SK-N-SH (cell line): Measurements from ENCODE around the gene TSFM. TPM values are rescaled to one million over a fixed set of nuclear protein-coding genes. Genes with fewer than 3 reads are reported as not detected.

ENCODE experiments used
- CTCF ChIA-PET: fragments of 300-600, 350-600 bp; formaldehyde crosslinking; extraction: SDS; loops from one replicate; lab custom pipeline; 2021; lab: Yijun Ruan, JAX
- POLR2A ChIA-PET: fragments of 350-600 bp; sonication (Branson Sonifier 250); formaldehyde crosslinking; extraction: SDS; loops from one replicate; lab custom pipeline; 2020; ENCODE audit warnings: antibody characterized with exemption, inconsistent platforms; lab: Yijun Ruan, JAX
- DNase-seq: peaks from one replicate; pipeline ENCODE4 v3.0.0; 2012
- H2AFZ ChIP-seq: fragments of 200-600 bp; sonication (generic); 2 replicates; pipeline ENCODE4 v1.8.1; 2016; ENCODE audit warnings: antibody characterized with exemption, mild to moderate bottlenecking, low read depth
- H3F3A ChIP-seq: fragments of 200-600 bp; sonication (generic); replicated peaks from 2 replicates; pipeline ENCODE3; 2016; ENCODE audit warnings: antibody characterized with exemption, mild to moderate bottlenecking; ENCODE audit not compliant: insufficient read depth
- H3K27ac ChIP-seq, 2 experiments: fragments of 200-500 bp in 1 of 2; fragments of 200-600 bp in 1 of 2; sonication (Bioruptor generic) in 1 of 2; sonication (generic), shearing (Covaris generic) in 1 of 2; 2 replicates each; pipeline versions ENCODE4 v1.5.1 to v1.6.1; 2014 to 2016; ENCODE audit warnings: low read depth in 2 of 2, inconsistent platforms in 1 of 2, low read length in 1 of 2, mild to moderate bottlenecking in 1 of 2, mixed read lengths in 1 of 2
- H3K27me3 ChIP-seq: fragments of 200-600 bp; sonication (generic), shearing (Covaris generic); 2 replicates; pipeline ENCODE4 v1.6.1; 2016; ENCODE audit warnings: mixed run types; ENCODE audit not compliant: insufficient read depth
- H3K36me3 ChIP-seq, 2 experiments: fragments of 200-500 bp in 1 of 2; fragments of 200-600 bp in 1 of 2; sonication (Bioruptor generic) in 1 of 2; sonication (generic) in 1 of 2; replicated peaks in 1 of 2; 2 replicates each; pipeline versions ENCODE3 to v1.5.1; 2014 to 2016; ENCODE audit warnings: low read length in 1 of 2, mild to moderate bottlenecking in 1 of 2; ENCODE audit not compliant: insufficient read depth in 2 of 2, control insufficient read depth in 1 of 2
- H3K4me1 ChIP-seq, 2 experiments: fragments of 200-500 bp in 1 of 2; fragments of 200-600 bp in 1 of 2; sonication (Bioruptor generic) in 1 of 2; sonication (generic), shearing (Covaris generic) in 1 of 2; 2 replicates each; pipeline versions ENCODE4 v1.5.1 to v1.6.1; 2014 to 2016; ENCODE audit warnings: low read depth in 1 of 2, low read length in 1 of 2, mixed run types in 1 of 2; ENCODE audit not compliant: insufficient read depth in 2 of 2, control insufficient read depth in 1 of 2
- H3K4me2 ChIP-seq: fragments of 200-600 bp; sonication (generic), shearing (Covaris generic); 2 replicates; pipeline ENCODE4 v1.6.1; 2017; ENCODE audit warnings: mixed run types
- H3K4me3 ChIP-seq, 2 experiments: fragments of 200-500 bp in 1 of 2; fragments of 200-600 bp in 1 of 2; sonication (Bioruptor generic) in 1 of 2; sonication (generic), shearing (Covaris generic) in 1 of 2; 2 replicates each; pipeline versions ENCODE4 v1.5.1 to v1.8.1; 2014 to 2016; ENCODE audit warnings: low read depth in 2 of 2, inconsistent platforms in 1 of 2, low read length in 1 of 2, mild to moderate bottlenecking in 1 of 2, mixed read lengths in 1 of 2, moderate library complexity in 1 of 2
- H3K79me2 ChIP-seq: fragments of 200-600 bp; sonication (generic); 2 replicates; pipeline ENCODE4 v1.8.1; 2017; ENCODE audit warnings: mild to moderate bottlenecking; ENCODE audit not compliant: insufficient read depth
- H3K9ac ChIP-seq: fragments of 200-600 bp; sonication (generic); 2 replicates; pipeline ENCODE4 v1.6.1; 2017; ENCODE audit warnings: mixed run types
- H3K9me2 ChIP-seq: fragments of 200-600 bp; sonication (generic); 2 replicates; pipeline ENCODE4 v1.6.1; 2017; ENCODE audit warnings: mixed run types
- H3K9me3 ChIP-seq: fragments of 200-600 bp; sonication (generic); 2 replicates; pipeline ENCODE4 v1.6.1; 2017; ENCODE audit warnings: mixed run types, mild to moderate bottlenecking, moderate library complexity
- H4K20me1 ChIP-seq: fragments of 200-600 bp; sonication (generic); 2 replicates; pipeline ENCODE4 v1.6.1; 2017; ENCODE audit warnings: mild to moderate bottlenecking, mixed run types; ENCODE audit not compliant: insufficient read depth
- CTCF ChIP-seq: fragments of 200-600 bp; sonication (generic); IDR thresholded peaks from 2 replicates; pipeline ENCODE4 v1.6.1; 2017; ENCODE audit warnings: antibody characterized with exemption, mild to moderate bottlenecking, moderate library complexity
- ELF1 ChIP-seq: IDR thresholded peaks from 2 replicates; pipeline ENCODE4 v1.4.0; 2012
- NFIC ChIP-seq: IDR thresholded peaks from 2 replicates; pipeline ENCODE4 v1.4.0; 2012; ENCODE audit warnings: borderline replicate concordance
- REST ChIP-seq: IDR thresholded peaks from 2 replicates; pipeline ENCODE4 v1.6.1; 2012; ENCODE audit warnings: mild to moderate bottlenecking, low read depth, low read length, moderate library complexity
- WGBS: methylation state at CpG from one replicate; pipeline ENCODE4 v1.1.6; 2017; ENCODE audit warnings: low lambda C conversion rate; 5-methylcytosine and 5-hydroxymethylcytosine counted together
- polyA plus RNA-seq, 3 experiments: library from polyadenylated mRNA; depleted of rRNA; stranded (reverse); fragments of >200 nt; gene quantifications; 2 replicates each; pipeline ENCODE4 v1.2.3, GENCODE V29; 2012

The TSFM gene
- polyA plus RNA-seq, 1 of the 3 experiments (the other 2 are of a cell fraction), result 28.7 TPM

DNA sequence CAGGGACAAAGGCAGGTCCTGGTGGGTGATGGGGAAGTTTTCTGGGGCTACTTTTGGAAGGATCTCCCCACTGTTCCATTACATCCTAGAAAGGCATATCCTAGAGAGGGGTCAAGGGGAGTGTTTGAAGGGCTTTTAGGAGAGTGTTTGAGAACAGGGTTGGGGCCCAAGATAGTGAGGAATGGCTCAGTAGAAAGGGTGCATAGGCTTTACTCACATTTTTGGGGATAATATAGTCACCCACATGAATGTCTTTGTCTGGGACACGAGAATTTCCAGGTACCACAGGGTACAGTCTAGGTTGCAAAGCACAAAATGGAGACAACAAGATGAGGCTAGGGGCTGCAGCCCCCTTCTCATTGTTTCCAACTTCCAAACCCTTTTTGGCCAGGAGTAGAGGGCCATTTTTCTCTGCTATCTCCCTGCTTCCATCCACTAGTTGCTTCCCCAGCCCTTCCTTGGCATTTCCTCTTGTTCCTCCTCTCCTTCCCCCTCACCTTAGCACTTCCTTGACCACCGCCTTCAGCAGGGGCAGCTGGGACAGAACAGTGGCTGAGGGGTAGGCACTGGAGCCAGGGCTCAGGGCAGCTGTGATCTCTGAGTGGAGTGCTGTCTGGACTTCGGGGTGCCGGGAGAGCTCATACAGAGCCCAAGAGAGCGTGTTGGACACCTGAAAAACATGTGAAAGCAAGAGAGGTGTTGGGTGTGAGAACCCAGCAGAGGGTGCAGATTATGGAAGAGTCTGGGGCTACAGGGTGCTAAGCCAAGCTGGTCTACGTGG is 18.5 kb upstream of the TSFM start:
- TF ChIP-seq CTCF (no peak), NFIC (no peak), ELF1 (no peak)
- TF ChIP-seq, all 33 proteins: peak for 0
- DNase-seq, result no peak
- H3K9me2 ChIP-seq, result no peaks in the 10 kb centered on the region
- peaks cover 0 to 24% of the 10 kb centered on the region in 2 experiments; a peak in 1 of 4 replicates for H3K4me1 ChIP-seq
- H4K20me1 ChIP-seq, result peaks cover 7% of the 10 kb centered on the region
- no peaks in the 10 kb centered on the region; the same call in 1 of the 2 replicates for H3K27me3 ChIP-seq
- no peaks in the 10 kb centered on the region for H3K79me2 ChIP-seq
- POLR2A ChIA-PET, result interaction anchor here (0.7 kb wide), 1 partner anchor 8 kb away, joined by 5 read pairs; the partner anchor contains the start of genes EEF1AKMT3 and METTL1
- CTCF ChIA-PET, result interaction anchor here (0.9 to 1.3 kb wide), 5 partner anchors 8 to 550 kb away, joined by 3 to 5 read pairs (median 3); partner anchors contain the start of gene MARCHF9
- no peak overlapping the region for H3K9ac ChIP-seq
- peaks cover 10% of the 10 kb centered on the region for H3F3A ChIP-seq
- no peak overlapping the region for H2AFZ ChIP-seq
- no peak overlapping the region for H3K27ac ChIP-seq
- WGBS, result 84% methylated on average over 6 of the region's 6 CpGs
- peaks cover 5 to 15% of the 10 kb centered on the region in 2 experiments for H3K36me3 ChIP-seq
- H3K4me3 ChIP-seq, result no peak overlapping the region
- H3K9me3 ChIP-seq, result no peaks in the 10 kb centered on the region
- no peak overlapping the region for H3K4me2 ChIP-seq

GRCh38 chr12:57764662-57765002 is 18.0 kb upstream of the TSFM start:
- ChIA-PET CTCF (interaction anchor here (0.9 to 1.3 kb wide), 5 partner anchors 8 to 551 kb away, joined by 3 to 5 read pairs (median 3); partner anchors contain the start of gene MARCHF9), POLR2A (no interaction called here)
- DNase-seq, result no peak
- H3K27me3 ChIP-seq, result no peaks in the 10 kb centered on the region; the same call in 1 of the 2 replicates
- 48% methylated on average over 12 of the region's 17 CpGs for WGBS
- peaks cover 4% of the 10 kb centered on the region for H3F3A ChIP-seq
- no peak for TF ChIP-seq REST
- no peaks in the 10 kb centered on the region for H3K9me3 ChIP-seq
- peak overlapping the region in 1 of 2 experiments; percentile 34; a peak in 2 of 4 replicates for H3K4me3 ChIP-seq
- no peaks in the 10 kb centered on the region for H3K9me2 ChIP-seq
- H2AFZ ChIP-seq, result no peak overlapping the region
- H3K4me1 ChIP-seq, result peaks cover 0 to 24% of the 10 kb centered on the region in 2 experiments; a peak in 1 of 4 replicates
- H3K4me2 ChIP-seq, result 0 out of 2 replicates have a peak overlapping the region, but pooled peaks have one; percentile 55
- peaks cover 4% of the 10 kb centered on the region for H4K20me1 ChIP-seq
- H3K27ac ChIP-seq, result no peak overlapping the region
- no peak overlapping the region for H3K9ac ChIP-seq
- peaks cover 5 to 16% of the 10 kb centered on the region in 2 experiments for H3K36me3 ChIP-seq
- H3K79me2 ChIP-seq, result no peaks in the 10 kb centered on the region
